GM21825 (cell line): Measurements from ENCODE around the gene TMCO6.
A peak's percentile ranks its signal among the peaks of the same experiment; 100 is the strongest.
"Not testable (repeated sequence)": the region's sequence is repeated elsewhere in the genome, so short reads cannot be mapped to it uniquely, and the experiment has no call there.

Source experiments
- ATAC-seq: cut with Tn5 transposase; IDR thresholded peaks from one replicate; pipeline ENCODE4 v1.9.1; 2021; ENCODE audit warnings: mild to moderate bottlenecking, moderate library complexity; ENCODE audit not compliant: unreplicated experiment

Gene TMCO6

GRCh38 chr5:140639148-140639981, at the start of gene TMCO6:
TMCO6 (plus strand) TSS chr5:140639451; CDS start chr5:140639528, 77 bp downstream.
- peak; percentile 95 for ATAC-seq

- ATAC-seq = no peak
These were observed 48.4 kb upstream of the TMCO6 start for GRCh38 chr5:140590861-140591260.

GRCh38 chr5:140591747-140592372, 47.4 kb upstream of the TMCO6 start:
- ATAC-seq = no peak

GRCh38 chr5:140593070-140593469, 46.2 kb upstream of the TMCO6 start:
- ATAC-seq = not testable (repeated sequence)

- ATAC-seq = no peak
These were observed 45.1 kb upstream of the TMCO6 start for GRCh38 chr5:140594169-140594568.

GRCh38 chr5:140595538-140596300, 43.5 kb upstream of the TMCO6 start:
- ATAC-seq = no peak

- ATAC-seq = no peak
These were observed 42.9 kb upstream of the TMCO6 start for GRCh38 chr5:140596321-140596741.

GRCh38 chr5:140598836-140599235, 40.4 kb upstream of the TMCO6 start:
- ATAC-seq = no peak

GRCh38 chr5:140600096-140600495, 39.2 kb upstream of the TMCO6 start:
- ATAC-seq = no peak

- no peak for ATAC-seq
These were observed 37.1 kb upstream of the TMCO6 start for GRCh38 chr5:140602147-140602546.

- ATAC-seq = not testable (repeated sequence)
These were observed 35.9 kb upstream of the TMCO6 start for GRCh38 chr5:140603446-140603698.

- ATAC-seq = no peak
These were observed 35.5 kb upstream of the TMCO6 start for GRCh38 chr5:140603734-140604133.

- ATAC-seq = no peak
These were observed 33.4 kb upstream of the TMCO6 start for GRCh38 chr5:140605879-140606278.

GRCh38 chr5:140607031-140607430, 32.2 kb upstream of the TMCO6 start:
- ATAC-seq = no peak

- no peak for ATAC-seq
These were observed 30.5 kb upstream of the TMCO6 start for GRCh38 chr5:140608722-140609121.

GRCh38 chr5:140609126-140609525, 30.1 kb upstream of the TMCO6 start:
- ATAC-seq = no peak

GRCh38 chr5:140611020-140611521, 28.2 kb upstream of the TMCO6 start:
- ATAC-seq = no peak

- no peak for ATAC-seq
These were observed 16.9 kb upstream of the TMCO6 start for GRCh38 chr5:140622301-140622700.

GRCh38 chr5:140623061-140623460, 16.2 kb upstream of the TMCO6 start:
- not testable (repeated sequence) for ATAC-seq

- ATAC-seq = not testable (repeated sequence)
These were observed 14.4 kb upstream of the TMCO6 start for GRCh38 chr5:140624886-140625285.

- no peak for ATAC-seq
These were observed 11.3 kb upstream of the TMCO6 start for GRCh38 chr5:140627972-140628371.

- no peak for ATAC-seq
These were observed 10.5 kb upstream of the TMCO6 start for GRCh38 chr5:140628711-140629110.
